Neural progenitor cell (in vitro differentiated cells): ENCODE measurements around the gene MMEL1. TPM values are rescaled to one million over a fixed set of nuclear protein-coding genes. Genes with fewer than 3 reads are reported as not detected.
"Not testable (repeated sequence)": the region's sequence is repeated elsewhere in the genome, so short reads cannot be mapped to it uniquely, and the experiment has no call there.

Experiments
- DNase-seq: peaks from one replicate; pipeline ENCODE4 v3.0.0-alpha.2; 2016; ENCODE audit warnings: low spot score
- H2AFZ ChIP-seq: fragments of 200-600 bp; sonication (generic); replicated peaks from 2 replicates; pipeline ENCODE4 v1.6.1; 2016; ENCODE audit warnings: antibody characterized with exemption
- H3F3A ChIP-seq: fragments of 200-600 bp; sonication (generic); 2 replicates; pipeline ENCODE4 v1.6.1; 2016; ENCODE audit warnings: antibody characterized with exemption, low read depth
- H3K27ac ChIP-seq: fragments of 200-600 bp; sonication (generic); 2 replicates; pipeline ENCODE4 v1.5.1; 2016; ENCODE audit warnings: mild to moderate bottlenecking
- H3K27me3 ChIP-seq: fragments of 200-600 bp; sonication (generic); 2 replicates; pipeline ENCODE4 v1.6.1; 2016; ENCODE audit warnings: mild to moderate bottlenecking, moderate library complexity
- H3K36me3 ChIP-seq: fragments of 200-600 bp; sonication (generic); 2 replicates; pipeline ENCODE4 v1.5.1; 2016
- H3K4me1 ChIP-seq: fragments of 200-600 bp; sonication (generic); 2 replicates; pipeline ENCODE4 v1.6.1; 2016; ENCODE audit warnings: mixed run types
- H3K4me2 ChIP-seq: fragments of 200-600 bp; sonication (generic); 2 replicates; pipeline ENCODE4 v1.6.1; 2016
- H3K4me3 ChIP-seq: fragments of 200-600 bp; sonication (generic); 2 replicates; pipeline ENCODE4 v1.5.1; 2016
- H3K79me2 ChIP-seq: fragments of 200-600 bp; sonication (generic); 2 replicates; pipeline ENCODE4 v1.6.1; 2016; ENCODE audit warnings: low read depth
- H3K9ac ChIP-seq: fragments of 200-600 bp; sonication (generic); 2 replicates; pipeline ENCODE4 v1.6.1; 2016
- H3K9me3 ChIP-seq: fragments of 200-600 bp; sonication (generic); 2 replicates; pipeline ENCODE4 v1.5.1; 2016; ENCODE audit warnings: low read depth
- H4K20me1 ChIP-seq: fragments of 200-600 bp; sonication (generic); 2 replicates; pipeline ENCODE4 v1.6.1; 2016; ENCODE audit warnings: low read depth
- H3K27ac Mint-ChIP-seq: 3 replicates; pipeline ENCODE4 v1.8.0; 2021; ENCODE audit warnings: mixed read lengths
- H3K27me3 Mint-ChIP-seq: 2 replicates; pipeline ENCODE4 v1.8.0; 2022; ENCODE audit warnings: low read depth, mild to moderate bottlenecking, inconsistent platforms, moderate library complexity, mixed read lengths; ENCODE audit not compliant: insufficient read depth
- H3K36me3 Mint-ChIP-seq: 3 replicates; pipeline ENCODE4 v1.8.0; 2021; ENCODE audit warnings: mixed read lengths
- H3K4me1 Mint-ChIP-seq: 3 replicates; pipeline ENCODE4 v1.8.0; 2021; ENCODE audit warnings: mixed read lengths
- H3K4me3 Mint-ChIP-seq: 3 replicates; pipeline ENCODE4 v1.8.0; 2021; ENCODE audit warnings: mild to moderate bottlenecking, moderate library complexity, mixed read lengths
- H3K9me3 Mint-ChIP-seq: 3 replicates; pipeline ENCODE4 v1.8.0; 2020; ENCODE audit warnings: mixed read lengths
- CTCF ChIP-seq: fragments of 200-600 bp; sonication (generic); IDR thresholded peaks from 2 replicates; pipeline ENCODE4 v1.5.1; 2017; ENCODE audit warnings: antibody characterized with exemption, mild to moderate bottlenecking
- EZH2 ChIP-seq: fragments of 200-600 bp; sonication (generic); IDR thresholded peaks from 2 replicates; pipeline ENCODE4 v1.6.1; 2017; ENCODE audit warnings: antibody characterized with exemption, mild to moderate bottlenecking, moderate library complexity
- EZH2phosphoT487 ChIP-seq: fragments of 200-600 bp; sonication (generic); IDR thresholded peaks from 2 replicates; pipeline ENCODE4 v1.6.1; 2017; ENCODE audit warnings: antibody characterized with exemption
- total RNA-seq: library from RNA; depleted of rRNA; stranded (reverse); fragments of >200 nt; gene quantifications from 2 replicates; pipeline ENCODE4 v1.2.3, GENCODE V29; 2015; ENCODE audit warnings: low replicate concordance

The MMEL1 gene
- total RNA-seq, 1 donor from 2014 or later = 0.19 TPM

GRCh38 chr1:2571348-2571747 lies 61.5 kb downstream of the MMEL1 start:
- Mint-ChIP-seq H3K36me3 (no peaks in the 10 kb centered on the region), H3K27me3 (peaks cover 6% of the 10 kb centered on the region), H3K27ac (no peak overlapping the region), H3K4me1 (peaks cover 4% of the 10 kb centered on the region), H3K4me3 (no peak overlapping the region), H3K9me3 (peaks cover 14% of the 10 kb centered on the region)
- no peaks in the 10 kb centered on the region for H3K79me2 ChIP-seq
- TF ChIP-seq CTCF (no peak), EZH2 (no peak), EZH2phosphoT487 (no peak)
- no peak overlapping the region for H2AFZ ChIP-seq
- H3K9ac ChIP-seq = no peak overlapping the region
- no peaks in the 10 kb centered on the region for H3K9me3 ChIP-seq
- no peak overlapping the region for H3K4me3 ChIP-seq
- no peaks in the 10 kb centered on the region for H3F3A ChIP-seq
- no peaks in the 10 kb centered on the region for H3K36me3 ChIP-seq
- H3K27ac ChIP-seq = no peak overlapping the region
- H3K4me2 ChIP-seq = no peak overlapping the region
- H3K4me1 ChIP-seq = no peaks in the 10 kb centered on the region
- H3K27me3 ChIP-seq = no peaks in the 10 kb centered on the region
- no peak for DNase-seq
- no peaks in the 10 kb centered on the region for H4K20me1 ChIP-seq

- Histone ChIP-seq H3F3A (no peaks in the 10 kb centered on the region), H3K4me3 (no peak overlapping the region), H3K9me3 (no peaks in the 10 kb centered on the region), H3K79me2 (no peaks in the 10 kb centered on the region), H3K9ac (no peak overlapping the region), H3K36me3 (no peaks in the 10 kb centered on the region), H3K4me2 (no peak overlapping the region), H3K27ac (no peak overlapping the region), H2AFZ (no peak overlapping the region), H3K27me3 (no peaks in the 10 kb centered on the region), H4K20me1 (no peaks in the 10 kb centered on the region), H3K4me1 (no peaks in the 10 kb centered on the region)
- Mint-ChIP-seq H3K27me3 (peaks cover 6% of the 10 kb centered on the region), H3K4me3 (no peak overlapping the region), H3K27ac (peak overlapping the region; percentile 42), H3K36me3 (no peaks in the 10 kb centered on the region), H3K9me3 (peaks cover 14% of the 10 kb centered on the region), H3K4me1 (no peaks in the 10 kb centered on the region)
- DNase-seq = no peak
- TF ChIP-seq EZH2 (no peak), EZH2phosphoT487 (no peak), CTCF (no peak)
Measured at GRCh38 chr1:2570332-2570731, 62.5 kb downstream of the MMEL1 start.

GRCh38 chr1:2569703-2570102 lies 63.1 kb downstream of the MMEL1 start:
- not testable (repeated sequence) for H3K4me1 ChIP-seq, H3K36me3 Mint-ChIP-seq, DNase-seq, H3K4me3 Mint-ChIP-seq, H3K4me1 Mint-ChIP-seq, H3K9me3 ChIP-seq, H3K27me3 Mint-ChIP-seq, H3K4me3 ChIP-seq, H3K36me3 ChIP-seq, H3K27ac ChIP-seq, H2AFZ ChIP-seq, H3K4me2 ChIP-seq, H3K27me3 ChIP-seq, H3K9ac ChIP-seq, H3K79me2 ChIP-seq, H3F3A ChIP-seq, H3K27ac Mint-ChIP-seq, H4K20me1 ChIP-seq
- peaks cover 14% of the 10 kb centered on the region for H3K9me3 Mint-ChIP-seq

- no peaks in the 10 kb centered on the region for H3K27me3 ChIP-seq
Measured at GRCh38 chr1:2569060-2569459, 63.8 kb downstream of the MMEL1 start.

GRCh38 chr1:2568187-2568816 lies 64.5 kb downstream of the MMEL1 start:
- H3K27ac ChIP-seq, H3K27me3 ChIP-seq, H2AFZ ChIP-seq, H3K9ac ChIP-seq, H3K4me1 Mint-ChIP-seq, H3K27me3 Mint-ChIP-seq, H3K4me3 ChIP-seq, H3K9me3 Mint-ChIP-seq, H3K4me3 Mint-ChIP-seq, H3F3A ChIP-seq, H3K79me2 ChIP-seq, H3K4me2 ChIP-seq, H3K36me3 Mint-ChIP-seq, H3K4me1 ChIP-seq, H3K36me3 ChIP-seq, DNase-seq, H3K9me3 ChIP-seq, H3K27ac Mint-ChIP-seq, H4K20me1 ChIP-seq: not testable (repeated sequence)

More at GRCh38 chr1:2569060-2569459, 63.8 kb downstream of the MMEL1 start:
- H3K4me1 Mint-ChIP-seq = no peaks in the 10 kb centered on the region
- no peak overlapping the region for H3K4me2 ChIP-seq
- H3K36me3 Mint-ChIP-seq = no peaks in the 10 kb centered on the region
- peaks cover 12% of the 10 kb centered on the region for H3K9me3 Mint-ChIP-seq
- H4K20me1 ChIP-seq = no peaks in the 10 kb centered on the region
- no peaks in the 10 kb centered on the region for H3K9me3 ChIP-seq
- no peak overlapping the region for H2AFZ ChIP-seq
- H3K4me1 ChIP-seq = no peaks in the 10 kb centered on the region
- no peak for DNase-seq
- TF ChIP-seq CTCF (no peak), EZH2 (no peak), EZH2phosphoT487 (no peak)
- no peaks in the 10 kb centered on the region for H3K36me3 ChIP-seq
- H3K9ac ChIP-seq = no peak overlapping the region
- H3F3A ChIP-seq = no peaks in the 10 kb centered on the region
- no peak overlapping the region for H3K27ac Mint-ChIP-seq
- peaks cover 6% of the 10 kb centered on the region for H3K27me3 Mint-ChIP-seq
- no peaks in the 10 kb centered on the region for H3K79me2 ChIP-seq
- H3K4me3 ChIP-seq = no peak overlapping the region
- no peak overlapping the region for H3K4me3 Mint-ChIP-seq
- no peak overlapping the region for H3K27ac ChIP-seq
